ENCODE results near the gene NLRP12. TPM values are rescaled to one million over a fixed set of nuclear protein-coding genes. Genes with fewer than 3 reads are reported as not detected.

Gene NLRP12
- polyA plus RNA-seq, 1 of the 3 experiments (the other 2 are of a cell fraction): 0.02 TPM

DNA sequence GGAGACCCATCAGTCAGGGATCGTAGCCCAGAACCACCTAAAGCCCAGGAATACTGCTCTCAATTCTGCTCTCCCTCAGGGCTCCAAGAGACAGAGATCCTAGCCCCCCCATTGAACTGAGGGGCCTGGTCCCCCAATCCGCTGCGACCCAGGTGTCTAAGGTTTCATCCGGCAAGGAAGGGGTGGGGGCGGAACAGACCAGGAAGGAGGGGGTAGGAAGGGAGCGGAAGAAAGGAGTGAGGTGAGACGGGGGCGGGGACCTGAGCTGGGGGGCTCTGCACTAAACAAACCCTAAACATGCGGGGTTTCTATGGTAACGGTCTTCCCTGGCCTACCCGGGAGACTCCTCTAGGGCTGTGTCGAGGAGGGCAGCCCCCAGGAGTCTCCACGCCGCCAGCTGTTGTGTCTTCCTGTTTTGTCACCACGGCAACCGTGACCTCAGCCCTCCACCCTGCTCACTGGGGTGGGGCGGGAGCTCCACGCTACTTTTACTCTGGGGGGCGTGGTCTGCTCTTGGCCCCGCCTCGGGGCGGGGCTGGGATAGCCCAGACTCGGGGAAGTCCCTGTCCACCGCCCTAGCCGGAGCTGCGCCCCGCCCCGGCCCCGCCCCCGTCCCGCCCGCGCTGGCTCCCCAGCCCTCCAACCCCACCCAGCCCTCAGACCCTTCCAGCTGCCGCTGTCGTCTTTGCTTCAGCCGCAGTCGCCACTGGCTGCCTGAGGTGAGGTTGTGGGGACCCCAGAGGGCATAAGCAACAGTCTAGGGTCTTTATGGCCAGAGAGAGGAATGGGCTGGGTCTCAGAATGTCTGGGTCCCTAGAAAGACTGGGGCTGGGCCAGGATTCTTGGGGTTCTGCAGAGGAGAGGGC is 43.3 kb upstream of the NLRP12 start, which contains the start of gene MYADM (continued):
- TF ChIP-seq, protein P1, sequence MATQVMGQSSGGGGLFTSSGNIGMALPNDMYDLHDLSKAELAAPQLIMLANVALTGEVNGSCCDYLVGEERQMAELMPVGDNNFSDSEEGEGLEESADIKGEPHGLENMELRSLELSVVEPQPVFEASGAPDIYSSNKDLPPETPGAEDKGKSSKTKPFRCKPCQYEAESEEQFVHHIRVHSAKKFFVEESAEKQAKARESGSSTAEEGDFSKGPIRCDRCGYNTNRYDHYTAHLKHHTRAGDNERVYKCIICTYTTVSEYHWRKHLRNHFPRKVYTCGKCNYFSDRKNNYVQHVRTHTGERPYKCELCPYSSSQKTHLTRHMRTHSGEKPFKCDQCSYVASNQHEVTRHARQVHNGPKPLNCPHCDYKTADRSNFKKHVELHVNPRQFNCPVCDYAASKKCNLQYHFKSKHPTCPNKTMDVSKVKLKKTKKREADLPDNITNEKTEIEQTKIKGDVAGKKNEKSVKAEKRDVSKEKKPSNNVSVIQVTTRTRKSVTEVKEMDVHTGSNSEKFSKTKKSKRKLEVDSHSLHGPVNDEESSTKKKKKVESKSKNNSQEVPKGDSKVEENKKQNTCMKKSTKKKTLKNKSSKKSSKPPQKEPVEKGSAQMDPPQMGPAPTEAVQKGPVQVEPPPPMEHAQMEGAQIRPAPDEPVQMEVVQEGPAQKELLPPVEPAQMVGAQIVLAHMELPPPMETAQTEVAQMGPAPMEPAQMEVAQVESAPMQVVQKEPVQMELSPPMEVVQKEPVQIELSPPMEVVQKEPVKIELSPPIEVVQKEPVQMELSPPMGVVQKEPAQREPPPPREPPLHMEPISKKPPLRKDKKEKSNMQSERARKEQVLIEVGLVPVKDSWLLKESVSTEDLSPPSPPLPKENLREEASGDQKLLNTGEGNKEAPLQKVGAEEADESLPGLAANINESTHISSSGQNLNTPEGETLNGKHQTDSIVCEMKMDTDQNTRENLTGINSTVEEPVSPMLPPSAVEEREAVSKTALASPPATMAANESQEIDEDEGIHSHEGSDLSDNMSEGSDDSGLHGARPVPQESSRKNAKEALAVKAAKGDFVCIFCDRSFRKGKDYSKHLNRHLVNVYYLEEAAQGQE (IDR thresholded peaks at IDR 0.05; ENCODE audit: low read depth, low read length): no peak
- TF ChIP-seq MEF2A (IDR thresholded peaks at IDR 0.05; ENCODE audit: borderline replicate concordance, low read depth) (no peak), RFX5 (IDR thresholded peaks at IDR 0.05; ENCODE audit: low read length) (peak; percentile 57), GATA2 (CRISPR knock-in tag; IDR thresholded peaks at IDR 0.05) (no peak), SIN3A (IDR thresholded peaks at IDR 0.05; ENCODE audit: borderline replicate concordance, low read depth, low read length) (peak; percentile 48; the same call in 1 of the 2 replicates), YY1 (IDR thresholded peaks at IDR 0.05; ENCODE audit: low read depth) (no peak), ELF1 (IDR thresholded peaks at IDR 0.05) (peak; percentile 49; the same call in 1 of the 2 replicates), POLR2AphosphoS5 (IDR thresholded peaks at IDR 0.05; ENCODE audit: low read depth, low read length) (peak; percentile 57; the same call in 1 of the 2 replicates), EP300 (IDR thresholded peaks at IDR 0.05; ENCODE audit: borderline replicate concordance in 1 of 2, low read depth in 1 of 2, low read length in 1 of 2) (no peak), TEAD4 (IDR thresholded peaks at IDR 0.05; ENCODE audit: borderline replicate concordance, insufficient read depth) (no peak), NRF1 (IDR thresholded peaks at IDR 0.05; ENCODE audit: low read depth, low read length) (no peak)
- TF ChIP-seq, protein P2, sequence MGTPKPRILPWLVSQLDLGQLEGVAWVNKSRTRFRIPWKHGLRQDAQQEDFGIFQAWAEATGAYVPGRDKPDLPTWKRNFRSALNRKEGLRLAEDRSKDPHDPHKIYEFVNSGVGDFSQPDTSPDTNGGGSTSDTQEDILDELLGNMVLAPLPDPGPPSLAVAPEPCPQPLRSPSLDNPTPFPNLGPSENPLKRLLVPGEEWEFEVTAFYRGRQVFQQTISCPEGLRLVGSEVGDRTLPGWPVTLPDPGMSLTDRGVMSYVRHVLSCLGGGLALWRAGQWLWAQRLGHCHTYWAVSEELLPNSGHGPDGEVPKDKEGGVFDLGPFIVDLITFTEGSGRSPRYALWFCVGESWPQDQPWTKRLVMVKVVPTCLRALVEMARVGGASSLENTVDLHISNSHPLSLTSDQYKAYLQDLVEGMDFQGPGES (IDR thresholded peaks at IDR 0.05; ENCODE audit: low read depth, low read length): no peak
- TF ChIP-seq, protein P3, sequence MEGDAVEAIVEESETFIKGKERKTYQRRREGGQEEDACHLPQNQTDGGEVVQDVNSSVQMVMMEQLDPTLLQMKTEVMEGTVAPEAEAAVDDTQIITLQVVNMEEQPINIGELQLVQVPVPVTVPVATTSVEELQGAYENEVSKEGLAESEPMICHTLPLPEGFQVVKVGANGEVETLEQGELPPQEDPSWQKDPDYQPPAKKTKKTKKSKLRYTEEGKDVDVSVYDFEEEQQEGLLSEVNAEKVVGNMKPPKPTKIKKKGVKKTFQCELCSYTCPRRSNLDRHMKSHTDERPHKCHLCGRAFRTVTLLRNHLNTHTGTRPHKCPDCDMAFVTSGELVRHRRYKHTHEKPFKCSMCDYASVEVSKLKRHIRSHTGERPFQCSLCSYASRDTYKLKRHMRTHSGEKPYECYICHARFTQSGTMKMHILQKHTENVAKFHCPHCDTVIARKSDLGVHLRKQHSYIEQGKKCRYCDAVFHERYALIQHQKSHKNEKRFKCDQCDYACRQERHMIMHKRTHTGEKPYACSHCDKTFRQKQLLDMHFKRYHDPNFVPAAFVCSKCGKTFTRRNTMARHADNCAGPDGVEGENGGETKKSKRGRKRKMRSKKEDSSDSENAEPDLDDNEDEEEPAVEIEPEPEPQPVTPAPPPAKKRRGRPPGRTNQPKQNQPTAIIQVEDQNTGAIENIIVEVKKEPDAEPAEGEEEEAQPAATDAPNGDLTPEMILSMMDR (IDR thresholded peaks at IDR 0.05): no peak
- TF ChIP-seq, protein P4, sequence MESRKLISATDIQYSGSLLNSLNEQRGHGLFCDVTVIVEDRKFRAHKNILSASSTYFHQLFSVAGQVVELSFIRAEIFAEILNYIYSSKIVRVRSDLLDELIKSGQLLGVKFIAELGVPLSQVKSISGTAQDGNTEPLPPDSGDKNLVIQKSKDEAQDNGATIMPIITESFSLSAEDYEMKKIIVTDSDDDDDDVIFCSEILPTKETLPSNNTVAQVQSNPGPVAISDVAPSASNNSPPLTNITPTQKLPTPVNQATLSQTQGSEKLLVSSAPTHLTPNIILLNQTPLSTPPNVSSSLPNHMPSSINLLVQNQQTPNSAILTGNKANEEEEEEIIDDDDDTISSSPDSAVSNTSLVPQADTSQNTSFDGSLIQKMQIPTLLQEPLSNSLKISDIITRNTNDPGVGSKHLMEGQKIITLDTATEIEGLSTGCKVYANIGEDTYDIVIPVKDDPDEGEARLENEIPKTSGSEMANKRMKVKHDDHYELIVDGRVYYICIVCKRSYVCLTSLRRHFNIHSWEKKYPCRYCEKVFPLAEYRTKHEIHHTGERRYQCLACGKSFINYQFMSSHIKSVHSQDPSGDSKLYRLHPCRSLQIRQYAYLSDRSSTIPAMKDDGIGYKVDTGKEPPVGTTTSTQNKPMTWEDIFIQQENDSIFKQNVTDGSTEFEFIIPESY (IDR thresholded peaks at IDR 0.05; ENCODE audit: borderline replicate concordance, low read depth): no peak
- TF ChIP-seq, protein P5, sequence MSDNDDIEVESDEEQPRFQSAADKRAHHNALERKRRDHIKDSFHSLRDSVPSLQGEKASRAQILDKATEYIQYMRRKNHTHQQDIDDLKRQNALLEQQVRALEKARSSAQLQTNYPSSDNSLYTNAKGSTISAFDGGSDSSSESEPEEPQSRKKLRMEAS (IDR thresholded peaks at IDR 0.05; ENCODE audit: low read depth): no peak
- TF ChIP-seq, protein P6, sequence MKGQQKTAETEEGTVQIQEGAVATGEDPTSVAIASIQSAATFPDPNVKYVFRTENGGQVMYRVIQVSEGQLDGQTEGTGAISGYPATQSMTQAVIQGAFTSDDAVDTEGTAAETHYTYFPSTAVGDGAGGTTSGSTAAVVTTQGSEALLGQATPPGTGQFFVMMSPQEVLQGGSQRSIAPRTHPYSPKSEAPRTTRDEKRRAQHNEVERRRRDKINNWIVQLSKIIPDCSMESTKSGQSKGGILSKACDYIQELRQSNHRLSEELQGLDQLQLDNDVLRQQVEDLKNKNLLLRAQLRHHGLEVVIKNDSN (IDR thresholded peaks at IDR 0.05; ENCODE audit: borderline replicate concordance, low read depth): no peak
